ENCODE measurements around the gene TRHDE. TPM values are rescaled to one million over a fixed set of nuclear protein-coding genes. Genes with fewer than 3 reads are reported as not detected.

TRHDE gene
- total and polyA plus RNA-seq, 2 donors (not counting 3 experiments of a cell fraction or from before 2014, with no cell fraction given) = not detected

- intact Hi-C loops (cut with micrococcal nuclease) (no loop called here), dilution Hi-C loops (cut with MboI; ENCODE audit: extremely low pct_ligation_motif_present, low sequenced_read_pairs) (no loop called here)
- Histone ChIP-seq H3K9me3 (replicated peaks; ENCODE audit: control insufficient read depth, insufficient read depth, low read length) (peaks cover 4% of the 10 kb centered on the region), H3K27me3 (ENCODE audit: control insufficient read depth in 2 of 2, insufficient read depth in 2 of 2, low read length in 2 of 2) (no peaks in the 10 kb centered on the region), H3K27ac (ENCODE audit: insufficient read depth, low read depth, low read length) (no peak overlapping the region), H3K4me2 (ENCODE audit: insufficient read depth, low read length) (no peak overlapping the region), H3K9me1 (replicated peaks; ENCODE audit: control insufficient read depth, extremely low read depth, insufficient read depth, low read length) (no peaks in the 10 kb centered on the region), H3K79me2 (ENCODE audit: control insufficient read depth, insufficient read depth, low read length) (no peaks in the 10 kb centered on the region), H3K4me3 (replicated peaks in 1 of 3; ENCODE audit: insufficient read depth in 1 of 3, low read depth in 1 of 3, low read length in 3 of 3) (no peak overlapping the region), H3K36me3 (ENCODE audit: control insufficient read depth in 2 of 2, extremely low read depth in 1 of 2, insufficient read depth in 2 of 2, low read length in 2 of 2) (no peaks in the 10 kb centered on the region), H3K9ac (replicated peaks; ENCODE audit: extremely low read depth, insufficient read depth, low read length) (no peak overlapping the region), H2AFZ (ENCODE audit: low read depth, low read length) (no peak overlapping the region), H4K20me1 (replicated peaks; ENCODE audit: control insufficient read depth, extremely low read depth, insufficient read depth, low read length) (no peaks in the 10 kb centered on the region), H3K4me1 (ENCODE audit: control insufficient read depth, extremely low read depth, insufficient read depth, low read length) (no peaks in the 10 kb centered on the region)
- POLR2A ChIA-PET = no interaction called here
- FAIRE-seq = no peak
- CTCF ChIA-PET = no interaction called here
- TF ChIP-seq FOS (IDR thresholded peaks at IDR 0.05; ENCODE audit: borderline replicate concordance, insufficient read depth, low read length) (no peak), MYC (IDR thresholded peaks at IDR 0.05; ENCODE audit: low read depth, low read length) (no peak), CTCF (IDR thresholded peaks at IDR 0.05; ENCODE audit: extremely low read depth in 1 of 2, insufficient read depth in 1 of 2, low read depth in 1 of 2, low read length in 2 of 2) (no peak), POLR2AphosphoS5 (IDR thresholded peaks at IDR 0.05; ENCODE audit: insufficient read depth, low read depth, low read length) (no peak), GATA2 (IDR thresholded peaks at IDR 0.05; ENCODE audit: insufficient read depth, insufficient read length, low read depth, low read length) (no peak), JUN (IDR thresholded peaks at IDR 0.05; ENCODE audit: borderline replicate concordance, insufficient read depth, insufficient read length, low read depth) (no peak), EZH2 (IDR thresholded peaks at IDR 0.05; ENCODE audit: borderline replicate concordance, low read depth, low read length, severe bottlenecking) (no peak), POLR2A (IDR thresholded peaks at IDR 0.05; ENCODE audit: low read depth, low read length) (no peak), MAX (IDR thresholded peaks at IDR 0.05; ENCODE audit: insufficient read depth, insufficient read length) (no peak)
- DNase-seq (ENCODE audit: low read depth, low spot score) = no peak
- no TSS peak for BruUV-seq (replicated peaks)
Measured at GRCh38 chr12:72468505-72468904, 196.3 kb downstream of the TRHDE start.
